ENCODE measurements around the gene ARHGAP26. TPM values are rescaled to one million over a fixed set of nuclear protein-coding genes. Genes with fewer than 3 reads are reported as not detected.

Gene ARHGAP26
- total RNA-seq, 1 donor from 2014 or later: 18.7 TPM

- H3K4me3 Mint-ChIP-seq: no peak overlapping the region
- no peak for TF ChIP-seq CTCF (conservative IDR thresholded peaks at IDR 0.05)
- DNase-seq (ENCODE audit: extremely low spot score, unreplicated experiment): no peak
- H3K36me3 Mint-ChIP-seq: no peaks in the 10 kb centered on the region
- peaks cover 3% of the 10 kb centered on the region for H3K27me3 Mint-ChIP-seq
- H3K27ac Mint-ChIP-seq: no peak overlapping the region
- H3K4me1 Mint-ChIP-seq (ENCODE audit: unreplicated experiment): peaks cover 28% of the 10 kb centered on the region
- H3K9me3 Mint-ChIP-seq: peaks cover 5% of the 10 kb centered on the region
Measured at GRCh38 chr5:143235423-143235822, 465.2 kb downstream of the ARHGAP26 start.

GRCh38 chr5:143236682-143237081 lies 466.5 kb downstream of the ARHGAP26 start:
- Mint-ChIP-seq H3K4me1 (ENCODE audit: unreplicated experiment) (peaks cover 22% of the 10 kb centered on the region), H3K4me3 (no peak overlapping the region), H3K27me3 (no peaks in the 10 kb centered on the region), H3K27ac (no peak overlapping the region), H3K9me3 (peaks cover 5% of the 10 kb centered on the region), H3K36me3 (no peaks in the 10 kb centered on the region)
- no peak for TF ChIP-seq CTCF (conservative IDR thresholded peaks at IDR 0.05)
- no peak for DNase-seq (ENCODE audit: extremely low spot score, unreplicated experiment)

- H3K27ac Mint-ChIP-seq: no peak overlapping the region
Measured at GRCh38 chr5:143237664-143238063, 467.5 kb downstream of the ARHGAP26 start.

GRCh38 chr5:143238620-143239019 lies 468.4 kb downstream of the ARHGAP26 start:
- no peaks in the 10 kb centered on the region for H3K36me3 Mint-ChIP-seq
- DNase-seq (ENCODE audit: extremely low spot score, unreplicated experiment): no peak
- no peak overlapping the region for H3K4me3 Mint-ChIP-seq
- peaks cover 5% of the 10 kb centered on the region for H3K9me3 Mint-ChIP-seq
- H3K4me1 Mint-ChIP-seq (ENCODE audit: unreplicated experiment): peaks cover 16% of the 10 kb centered on the region
- no peaks in the 10 kb centered on the region for H3K27me3 Mint-ChIP-seq
- no peak overlapping the region for H3K27ac Mint-ChIP-seq
- TF ChIP-seq CTCF (conservative IDR thresholded peaks at IDR 0.05): no peak

More at GRCh38 chr5:143237664-143238063, 467.5 kb downstream of the ARHGAP26 start:
- no peak for DNase-seq (ENCODE audit: extremely low spot score, unreplicated experiment)
- Mint-ChIP-seq H3K27me3 (no peaks in the 10 kb centered on the region), H3K36me3 (no peaks in the 10 kb centered on the region), H3K9me3 (peaks cover 5% of the 10 kb centered on the region), H3K4me3 (no peak overlapping the region), H3K4me1 (ENCODE audit: unreplicated experiment) (peaks cover 16% of the 10 kb centered on the region)
- no peak for TF ChIP-seq CTCF (conservative IDR thresholded peaks at IDR 0.05)

- H3K4me1 Mint-ChIP-seq (ENCODE audit: unreplicated experiment): peaks cover 16% of the 10 kb centered on the region
- TF ChIP-seq CTCF (conservative IDR thresholded peaks at IDR 0.05): no peak
- peaks cover 5% of the 10 kb centered on the region for H3K9me3 Mint-ChIP-seq
- no peaks in the 10 kb centered on the region for H3K27me3 Mint-ChIP-seq
- H3K36me3 Mint-ChIP-seq: no peaks in the 10 kb centered on the region
- DNase-seq (ENCODE audit: extremely low spot score, unreplicated experiment): no peak
- H3K27ac Mint-ChIP-seq: no peak overlapping the region
- no peak overlapping the region for H3K4me3 Mint-ChIP-seq
Measured at GRCh38 chr5:143239882-143240518, 469.8 kb downstream of the ARHGAP26 start.

All from type B pancreatic cell (in vitro differentiated cells).